GM12878 (cell line): Measurements from ENCODE around the gene VAV2. TPM values are rescaled to one million over a fixed set of nuclear protein-coding genes. Genes with fewer than 3 reads are reported as not detected.

Source experiments
- ATAC-seq: fragments of 200-7000 bp; cut with Tn5 transposase; 3 replicates; pipeline ENCODE4 v1.9.1; 2020; ENCODE audit warnings: mild to moderate bottlenecking, moderate library complexity
- BruUV-seq: library from RNA; stranded (reverse); fragments of 400-500 nt; replicated peaks from 2 replicates; lab custom pipeline; 2021; lab: Mats Ljungman, UMichigan
- CTCF ChIA-PET: fragments of 300-600 bp; sonication (Branson Sonifier 250); formaldehyde crosslinking; extraction: SDS; loops from one replicate; lab custom pipeline; 2021; ENCODE audit warnings: inconsistent platforms; lab: Yijun Ruan, JAX
- POLR2A ChIA-PET: fragments of 350-600 bp; formaldehyde crosslinking; extraction: SDS; loops from one replicate; lab custom pipeline; 2021; ENCODE audit warnings: inconsistent platforms; lab: Charles Lee
- RAD21 ChIA-PET: fragments of 300-600 bp; sonication (Branson Sonifier 250); formaldehyde crosslinking; loops from one replicate; lab custom pipeline; 2023; ENCODE audit warnings: antibody characterized with exemption; ENCODE audit not compliant: unreplicated experiment; lab: Charles Lee
- SMC1A ChIA-PET: fragments of 300-600 bp; sonication (Branson Sonifier 250); formaldehyde crosslinking; loops from one replicate; lab custom pipeline; 2023; ENCODE audit not compliant: unreplicated experiment, uncharacterized antibody; lab: Charles Lee
- DNase-seq: peaks from one replicate; pipeline ENCODE4 v3.0.0-alpha.2; 2011; ENCODE audit warnings: low read depth, low spot score
- FAIRE-seq: peaks from 3 replicates; lab custom pipeline; 2011; peaks lifted over from hg19 to GRCh38; lab: Jason Lieb, UNC
- H2AFZ ChIP-seq: 2 replicates; pipeline ENCODE4 v1.6.0; 2011; ENCODE audit warnings: low read depth, low read length, control low read depth; ENCODE audit not compliant: control insufficient read depth
- H3K27ac ChIP-seq: 2 replicates; pipeline ENCODE4 v1.5.1; 2011; ENCODE audit warnings: control low read depth; ENCODE audit not compliant: control insufficient read depth, insufficient read depth
- H3K27me3 ChIP-seq, 2 experiments: replicated peaks in 1 of 2; 2 replicates each; pipeline versions ENCODE4 v1.6.0 to v1.6.1; 2011; ENCODE audit warnings: low read length in 1 of 2; ENCODE audit not compliant: control insufficient read depth in 2 of 2, insufficient read depth in 2 of 2
- H3K36me3 ChIP-seq, 2 experiments: 2 replicates each; pipeline ENCODE4 v1.5.1; 2011; ENCODE audit warnings: low read length in 1 of 2; ENCODE audit not compliant: control insufficient read depth in 2 of 2, insufficient read depth in 2 of 2
- H3K4me1 ChIP-seq: 2 replicates; pipeline ENCODE4 v1.6.1; 2011; ENCODE audit warnings: mild to moderate bottlenecking, low read length, moderate library complexity, mixed read lengths; ENCODE audit not compliant: control insufficient read depth, insufficient read depth
- H3K4me2 ChIP-seq: 2 replicates; pipeline ENCODE4 v1.6.0; 2011; ENCODE audit warnings: control low read depth; ENCODE audit not compliant: control insufficient read depth, insufficient read depth
- H3K4me3 ChIP-seq: fragments of 200-600 bp; sonication (generic); 2 replicates; pipeline ENCODE4 v1.5.1; 2016
- H3K79me2 ChIP-seq: 2 replicates; pipeline ENCODE4 v1.6.0; 2011; ENCODE audit warnings: low read length; ENCODE audit not compliant: control insufficient read depth, insufficient read depth
- H3K9ac ChIP-seq: 2 replicates; pipeline ENCODE4 v1.8.0; 2011; ENCODE audit warnings: low read length, control low read depth, mixed read lengths; ENCODE audit not compliant: control insufficient read depth, insufficient read depth
- H3K9me3 ChIP-seq: replicated peaks from 3 replicates; pipeline ENCODE4 v1.5.1; 2011; ENCODE audit warnings: mild to moderate bottlenecking, low read length; ENCODE audit not compliant: control insufficient read depth, insufficient read depth
- H4K20me1 ChIP-seq: 2 replicates; pipeline ENCODE4 v1.6.0; 2011; ENCODE audit not compliant: control insufficient read depth, insufficient read depth
- CBX3 ChIP-seq: fragments of 200-600 bp; sonication (generic); IDR thresholded peaks from 2 replicates; pipeline ENCODE4 v1.6.1; 2016; ENCODE audit warnings: low read depth, borderline replicate concordance
- E2F4 ChIP-seq: IDR thresholded peaks from 2 replicates; pipeline ENCODE4 v1.6.1; 2012; ENCODE audit warnings: low read depth, low read length, improper control_type of control experiment
- EED ChIP-seq: sonication (generic); IDR thresholded peaks from 2 replicates; pipeline ENCODE4 v1.6.1; 2016; ENCODE audit warnings: antibody characterized with exemption, low read depth
- KAT2A ChIP-seq: conservative IDR thresholded peaks from 2 replicates; pipeline ENCODE4 v1.6.1; 2011; ENCODE audit warnings: low read depth, low read length; ENCODE audit not compliant: control insufficient read depth
- MXI1 ChIP-seq: fragments of 150-350 bp; IDR thresholded peaks from 2 replicates; pipeline ENCODE4 v1.6.1; 2011; ENCODE audit warnings: low read depth, mild to moderate bottlenecking, inconsistent platforms, low read length, improper control_type of control experiment
- NFXL1 ChIP-seq: fragments of 450-650 bp; IDR thresholded peaks from 2 replicates; pipeline ENCODE4 v1.6.1; 2017; ENCODE audit warnings: antibody characterized with exemption, mild to moderate bottlenecking, borderline replicate concordance
- PAX8 ChIP-seq: fragments of 450-650 bp; IDR thresholded peaks from 2 replicates; pipeline ENCODE4 v1.6.1; 2017; ENCODE audit warnings: mild to moderate bottlenecking, moderate library complexity
- SMAD1 ChIP-seq: fragments of 450-650 bp; IDR thresholded peaks from 2 replicates; pipeline ENCODE4 v1.6.1; 2018; ENCODE audit warnings: mild to moderate bottlenecking, low read depth; ENCODE audit not compliant: partially characterized antibody
- SREBF2 ChIP-seq: IDR thresholded peaks from 2 replicates; pipeline ENCODE4 v1.6.1; 2012; ENCODE audit warnings: mild to moderate bottlenecking, low read length
- WGBS: methylation state at CpG from one replicate; pipeline ENCODE4 v1.1.6; 2016; ENCODE audit warnings: low lambda C conversion rate; ENCODE audit not compliant: insufficient replicate concordance, insufficient coverage; ENCODE audit errors: missing lambda C conversion rate; 5-methylcytosine and 5-hydroxymethylcytosine counted together
- in situ Hi-C: fragments of 300-500 bp; cut with MboI; formaldehyde crosslinking; loops from 9 replicates; pipeline ENCODE4 v1.14.3; 2018; ENCODE audit warnings: mixed read lengths
- intact Hi-C: fragments of 100-400 bp; cut with micrococcal nuclease; formaldehyde crosslinking; loops from one replicate; pipeline ENCODE4 v1.14.2; 2022; ENCODE audit not compliant: unreplicated experiment
- polyA plus RNA-seq, 11 experiments: library from polyadenylated mRNA; depleted of rRNA in 4 of 11; unstranded in 6 of 11; stranded (reverse) in 5 of 11; fragments of >200 nt; fragmentation: Nextera tagmentation in 4 of 11; fragmentation: Illumina TruSeq in 1 of 11; extraction: Ambion mirVana in 4 of 11; extraction: Trizol in 1 of 11; gene quantifications; 1 replicate in 1 of 11; 2 replicates in 10 of 11; pipeline versions ENCODE4 v1.2.1 to v1.2.3, GENCODE V29; 2011 to 2016; ENCODE audit warnings: inconsistent platforms in 2 of 11, missing spikeins in 2 of 11, low read depth in 1 of 11
- total RNA-seq, 4 experiments: library from RNA; depleted of rRNA in 3 of 4; stranded (reverse); fragments of >200 nt in 3 of 4; fragmentation: Illumina TruSeq in 1 of 4; extraction: Trizol in 1 of 4; gene quantifications; 2 replicates each; pipeline versions ENCODE4 v1.2.1 to v1.2.3, GENCODE V29; 2013 to 2021

The VAV2 gene
- total and polyA plus RNA-seq, 10 of the 15 experiments (the other 5 are each of a cell fraction or from before 2014, with no cell fraction given): 0.13 to 43.9 (median 16.9) TPM

GRCh38 chr9:133930046-133930681 lies 62.0 kb downstream of the VAV2 start:
- Histone ChIP-seq H3K27me3 (no peaks in the 10 kb centered on the region), H2AFZ (no peak overlapping the region), H3K4me1 (peaks cover 11% of the 10 kb centered on the region), H3K79me2 (peaks cover 27% of the 10 kb centered on the region), H3K9ac (no peak overlapping the region), H3K36me3 (peaks cover 0 to 2% of the 10 kb centered on the region in 2 experiments; a peak in 3 of 4 replicates)
- FAIRE-seq (no peak), ATAC-seq (no peak)
- POLR2A ChIA-PET: no interaction called here
- intact Hi-C loops: no loop called here
- no TSS peak for BruUV-seq
- RAD21 ChIA-PET: no interaction called here
- CTCF ChIA-PET: no interaction called here
- in situ Hi-C loops: no loop called here
- TF ChIP-seq CBX3 (no peak), SREBF2 (no peak), KAT2A (no peak), EED (no peak), SMAD1 (no peak), E2F4 (no peak), MXI1 (no peak), PAX8 (no peak), NFXL1 (no peak)
- TF ChIP-seq, all 136 proteins: peak for 0
- Histone ChIP-seq H3K4me2 (no peak overlapping the region), H4K20me1 (no peaks in the 10 kb centered on the region; the same call in 1 of the 2 replicates), H3K4me3 (no peak overlapping the region), H3K27ac (no peak overlapping the region), H3K9me3 (no peaks in the 10 kb centered on the region; the same call in 2 of the 3 replicates)
- no peak for DNase-seq
- SMC1A ChIA-PET: no interaction called here
- WGBS: 80% methylated on average over 20 of the region's 20 CpGs
